H1 (cell line): ENCODE results near the gene MVD. TPM values are rescaled to one million over a fixed set of nuclear protein-coding genes. Genes with fewer than 3 reads are reported as not detected.

Source experiments
- CTCF ChIA-PET: fragments of 300-600 bp; sonication (Branson Sonifier 250); formaldehyde crosslinking; loops from one replicate; lab custom pipeline; 2021; ENCODE audit not compliant: partially characterized antibody; lab: Charles Lee
- POLR2A ChIA-PET: fragments of 300-600 bp; sonication (Branson Sonifier 250); formaldehyde crosslinking; loops from one replicate; lab custom pipeline; 2021; ENCODE audit warnings: inconsistent platforms; ENCODE audit not compliant: partially characterized antibody; lab: Charles Lee
- DNase-seq, 2 experiments: peaks; one replicate each; pipeline versions ENCODE4 v3.0.0 to v3.0.0-alpha.2; 2010 to 2022; ENCODE audit warnings: low spot score in 2 of 2, low read depth in 1 of 2, mixed read lengths in 1 of 2
- FAIRE-seq: peaks from 2 replicates; lab custom pipeline; 2011; peaks lifted over from hg19 to GRCh38; lab: Jason Lieb, UNC
- H2AFZ ChIP-seq: 2 replicates; pipeline ENCODE4 v1.8.1; 2012; ENCODE audit warnings: low read length, inconsistent platforms
- H2AK5ac ChIP-seq: 2 replicates; pipeline ENCODE4 v1.6.1; 2013; ENCODE audit warnings: low read depth, low read length
- H2BK120ac ChIP-seq: replicated peaks from 2 replicates; pipeline ENCODE3; 2013; ENCODE audit warnings: low read depth, low read length, inconsistent platforms
- H2BK12ac ChIP-seq: 2 replicates; pipeline ENCODE4 v1.6.1; 2013; ENCODE audit warnings: low read depth, low read length
- H2BK15ac ChIP-seq: 2 replicates; pipeline ENCODE4 v1.6.1; 2013; ENCODE audit warnings: low read length
- H2BK20ac ChIP-seq: 2 replicates; pipeline ENCODE4 v1.6.1; 2013; ENCODE audit warnings: low read length
- H2BK5ac ChIP-seq: 2 replicates; pipeline ENCODE4 v1.6.1; 2013; ENCODE audit warnings: low read depth, low read length
- H3K14ac ChIP-seq: 2 replicates; pipeline ENCODE4 v1.6.1; 2013; ENCODE audit warnings: inconsistent platforms; ENCODE audit not compliant: insufficient read length
- H3K18ac ChIP-seq: 2 replicates; pipeline ENCODE4 v1.6.1; 2013; ENCODE audit warnings: low read length; ENCODE audit errors: extremely low read depth
- H3K23ac ChIP-seq: 2 replicates; pipeline ENCODE4 v1.6.1; 2013; ENCODE audit warnings: inconsistent platforms; ENCODE audit not compliant: insufficient read length
- H3K23me2 ChIP-seq: 2 replicates; pipeline ENCODE4 v1.6.1; 2013; ENCODE audit warnings: low read depth, low read length
- H3K27ac ChIP-seq: 2 replicates; pipeline ENCODE4 v1.6.1; 2011; ENCODE audit warnings: low read depth, low read length, inconsistent platforms
- H3K27me3 ChIP-seq, 4 experiments: replicated peaks in 1 of 4; 1 replicate in 1 of 4; 2 replicates in 3 of 4; pipeline versions ENCODE4 v1.6.1 to v1.8.1; 2011 to 2013; ENCODE audit warnings: low read length in 3 of 4, mild to moderate bottlenecking in 3 of 4, inconsistent platforms in 2 of 4, mixed read lengths in 2 of 4, moderate library complexity in 1 of 4; ENCODE audit not compliant: control insufficient read depth in 3 of 4, insufficient read depth in 3 of 4; ENCODE audit errors: extremely low read depth in 1 of 4
- H3K36me3 ChIP-seq, 4 experiments: 2 replicates each; pipeline versions ENCODE4 v1.6.1 to v1.8.1; 2011 to 2013; ENCODE audit warnings: mild to moderate bottlenecking in 4 of 4, low read length in 3 of 4, moderate library complexity in 2 of 4, control low read depth in 1 of 4, inconsistent platforms in 1 of 4; ENCODE audit not compliant: insufficient read depth in 4 of 4, control insufficient read depth in 2 of 4
- H3K4ac ChIP-seq: replicated peaks from 2 replicates; pipeline ENCODE3; 2013; ENCODE audit warnings: low read length, low read depth, mixed read lengths, inconsistent platforms; ENCODE audit not compliant: insufficient read length
- H3K4me1 ChIP-seq, 4 experiments: replicated peaks in 1 of 4; 1 replicate in 1 of 4; 2 replicates in 3 of 4; pipeline versions ENCODE4 v1.6.1 to v1.8.1; 2011 to 2013; ENCODE audit warnings: low read length in 3 of 4, inconsistent platforms in 2 of 4, mixed read lengths in 1 of 4; ENCODE audit not compliant: insufficient read depth in 4 of 4, control insufficient read depth in 3 of 4
- H3K4me2 ChIP-seq, 2 experiments: 2 replicates each; pipeline versions ENCODE4 v1.6.1 to v1.8.1; 2011 to 2013; ENCODE audit warnings: low read depth in 2 of 2, low read length in 2 of 2, control low read depth in 1 of 2, inconsistent platforms in 1 of 2, mild to moderate bottlenecking in 1 of 2; ENCODE audit not compliant: insufficient read depth in 1 of 2
- H3K4me3 ChIP-seq, 4 experiments: fragments of 200-600, 300-600 bp in 1 of 4; sonication (generic), shearing (Covaris generic), sonication (Bioruptor Twin) in 1 of 4; 2 replicates each; pipeline versions ENCODE4 v1.5.1 to v1.8.1; 2011 to 2016; ENCODE audit warnings: low read length in 4 of 4, low read depth in 3 of 4, control low read depth in 2 of 4, inconsistent platforms in 2 of 4, mild to moderate bottlenecking in 2 of 4, mixed read lengths in 1 of 4, moderate library complexity in 1 of 4; ENCODE audit not compliant: insufficient read depth in 2 of 4; ENCODE audit errors: extremely low read depth in 1 of 4
- H3K56ac ChIP-seq: replicated peaks from 2 replicates; pipeline ENCODE3; 2013; ENCODE audit warnings: low read depth, mild to moderate bottlenecking, mixed read lengths, low read length, inconsistent platforms; ENCODE audit not compliant: insufficient read length
- H3K79me1 ChIP-seq: 2 replicates; pipeline ENCODE4 v1.6.1; 2013; ENCODE audit warnings: low read depth, low read length, control low read depth
- H3K79me2 ChIP-seq, 2 experiments: 2 replicates each; pipeline versions ENCODE4 v1.6.1 to v1.8.1; 2012 to 2013; ENCODE audit warnings: low read length in 2 of 2, mild to moderate bottlenecking in 2 of 2, inconsistent platforms in 1 of 2; ENCODE audit not compliant: insufficient read depth in 2 of 2, control insufficient read depth in 1 of 2
- H3K9ac ChIP-seq, 4 experiments: replicated peaks in 1 of 4; 1 replicate in 1 of 4; 2 replicates in 3 of 4; pipeline versions ENCODE4 v1.6.1 to v1.8.1; 2011 to 2013; ENCODE audit warnings: low read depth in 3 of 4, low read length in 3 of 4, control low read depth in 2 of 4, mild to moderate bottlenecking in 2 of 4, moderate library complexity in 2 of 4, inconsistent platforms in 1 of 4; ENCODE audit errors: extremely low read depth in 1 of 4
- H3K9me3 ChIP-seq, 2 experiments: 2 replicates each; pipeline versions ENCODE4 v1.6.1 to v1.8.1; 2012 to 2013; ENCODE audit warnings: mild to moderate bottlenecking in 2 of 2, moderate library complexity in 2 of 2, control low read depth in 1 of 2, inconsistent platforms in 1 of 2, low read depth in 1 of 2, low read length in 1 of 2, mixed read lengths in 1 of 2; ENCODE audit not compliant: insufficient read depth in 2 of 2
- H4K20me1 ChIP-seq, 2 experiments: replicated peaks in 1 of 2; 2 replicates each; pipeline versions ENCODE3 to v1.8.1; 2011 to 2013; ENCODE audit warnings: inconsistent platforms in 2 of 2, low read length in 2 of 2, mild to moderate bottlenecking in 1 of 2; ENCODE audit not compliant: insufficient read depth in 2 of 2, control insufficient read depth in 1 of 2
- H4K5ac ChIP-seq: 2 replicates; pipeline ENCODE4 v1.6.1; 2013; ENCODE audit warnings: low read length, low read depth, mixed read lengths, inconsistent platforms; ENCODE audit not compliant: insufficient read length
- H4K8ac ChIP-seq: 2 replicates; pipeline ENCODE4 v1.8.0; 2013; ENCODE audit warnings: mild to moderate bottlenecking, moderate library complexity, low read length, inconsistent platforms; ENCODE audit not compliant: insufficient read depth; ENCODE audit errors: extremely low read depth
- H4K91ac ChIP-seq: replicated peaks from 2 replicates; pipeline ENCODE3; 2013; ENCODE audit warnings: low read length, mixed read lengths, inconsistent platforms; ENCODE audit not compliant: insufficient read length
- ASH2L ChIP-seq: fragments of 200-600, 300-600 bp; sonication (generic); IDR thresholded peaks from one replicate; pipeline ENCODE4 v1.7.1; 2017; ENCODE audit warnings: low read length
- GABPA ChIP-seq: IDR thresholded peaks from 2 replicates; pipeline ENCODE4 v1.6.1; 2011; ENCODE audit warnings: mild to moderate bottlenecking, low read length, moderate library complexity, borderline replicate concordance; ENCODE audit not compliant: insufficient read depth
- JUN ChIP-seq: IDR thresholded peaks from 2 replicates; pipeline ENCODE4 v1.6.1; 2011; ENCODE audit warnings: low read depth, mild to moderate bottlenecking, improper control_type of control experiment, low read length
- KDM4A ChIP-seq: IDR thresholded peaks from one replicate; pipeline ENCODE4 v1.7.1; 2012; ENCODE audit warnings: low read depth, mild to moderate bottlenecking, moderate library complexity, low read length, inconsistent platforms; ENCODE audit not compliant: severe bottlenecking
- KDM5A ChIP-seq: fragments of 200-600 bp; IDR thresholded peaks from 2 replicates; pipeline ENCODE4 v1.7.1; 2012; ENCODE audit warnings: mild to moderate bottlenecking, low read length, inconsistent platforms, mixed read lengths
- SIRT6 ChIP-seq: IDR thresholded peaks from one replicate; pipeline ENCODE4 v1.7.1; 2012; ENCODE audit warnings: low read length, inconsistent platforms
- TAF1 ChIP-seq: IDR thresholded peaks from 2 replicates; pipeline ENCODE4 v1.6.1; 2011; ENCODE audit warnings: mild to moderate bottlenecking, low read depth, low read length
- WGBS, 2 experiments: shearing (Covaris generic) in 1 of 2; methylation state at CpG; one replicate each; pipeline versions ENCODE4 v1.1.6 to v1.1.7; 2013 to 2015; ENCODE audit warnings: low lambda C conversion rate in 2 of 2, mixed read lengths in 2 of 2, inconsistent platforms in 1 of 2, low coverage in 1 of 2, missing lambda C conversion rate in 1 of 2; ENCODE audit not compliant: insufficient replicate concordance in 2 of 2, insufficient coverage in 1 of 2, insufficient read length in 1 of 2; ENCODE audit errors: extremely low coverage in 1 of 2, missing lambda C conversion rate in 1 of 2; 5-methylcytosine and 5-hydroxymethylcytosine counted together
- polyA plus RNA-seq, 7 experiments: library from polyadenylated mRNA; depleted of rRNA in 3 of 7; stranded (reverse) in 5 of 7; unstranded in 2 of 7; fragments of >200 nt in 5 of 7; fragments of 200-250 nt in 2 of 7; gene quantifications; 1 replicate in 5 of 7; 2 replicates in 1 of 7; 4 replicates in 1 of 7; pipeline versions ENCODE4 v1.2.1 to v1.2.3, GENCODE V29; 2011 to 2013; ENCODE audit warnings: missing spikeins in 2 of 7, mixed read lengths in 2 of 7
- total RNA-seq: library from RNA; stranded (reverse); fragmentation: NEBNext Ultra II Directional; extraction: Animal tissue kit (Norgen Biotek cat#: 25700); gene quantifications from 2 replicates; pipeline ENCODE4 v1.2.1, GENCODE V29; 2021

MVD gene
- total and polyA plus RNA-seq, 2 of the 8 experiments (the other 6 are each of a cell fraction or from before 2014, with no cell fraction given), result 47.2 to 77.3 TPM

GRCh38 chr16:88686062-88686438 is 23.2 kb upstream of the MVD start:
- WGBS, 2 experiments, result 4% methylated on average over 14 of the region's 25 CpGs; no CpG with 5 or more reads in 1 of the 2 experiments
- no peaks in the 10 kb centered on the region for H3K36me3 ChIP-seq
- POLR2A ChIA-PET, result interaction anchor here (0.6 to 2.3 kb wide), 5 partner anchors 14 to 177 kb away, joined by 3 to 6 read pairs (median 4); partner anchors contain the start of gene MVD
- no peak overlapping the region for H4K91ac ChIP-seq
- peak overlapping the region in 1 of 4 experiments; percentile 41; a peak in 1 of 7 replicates for H3K9ac ChIP-seq
- peak overlapping the region; percentile 69 to 95 for H3K4me2 ChIP-seq
- no peak overlapping the region for H4K5ac ChIP-seq
- H3K14ac ChIP-seq, result no peak overlapping the region
- CTCF ChIA-PET, result interaction anchor here (0.8 to 5.7 kb wide), 6 partner anchors 13 to 123 kb away, joined by 3 to 87 read pairs (median 5); no protein-coding TSS in a partner anchor
- peak overlapping the region; percentile 28 for H4K8ac ChIP-seq
- H2BK120ac ChIP-seq, result no peak overlapping the region
- no peak for FAIRE-seq
- peak overlapping the region; percentile 78 for H3K18ac ChIP-seq
- peak; percentile 50 for TF ChIP-seq ASH2L
- TF ChIP-seq JUN, result no peak
- peak; percentile 50; the same call in 1 of the 2 replicates for TF ChIP-seq GABPA
- TF ChIP-seq TAF1, result 0 out of 2 replicates have a peak, but pooled peaks have one; percentile 7
- TF ChIP-seq SIRT6, result no peak
- peak; percentile 65 for TF ChIP-seq KDM4A
- TF ChIP-seq KDM5A, result no peak
- TF ChIP-seq, all 59 proteins: peak for 4
- Histone ChIP-seq H2BK15ac (no peak overlapping the region), H3K4ac (no peak overlapping the region), H2BK12ac (no peak overlapping the region), H3K9me3 (no peaks in the 10 kb centered on the region), H2AFZ (no peak overlapping the region), H3K23ac (no peak overlapping the region), H3K4me1 (peaks cover 0 to 8% (median 6%) of the 10 kb centered on the region in 4 experiments; a peak in 6 of 7 replicates), H4K20me1 (peaks cover 0 to 3% of the 10 kb centered on the region in 2 experiments), H3K27ac (no peak overlapping the region), H3K79me2 (no peaks in the 10 kb centered on the region), H3K23me2 (peaks cover 13% of the 10 kb centered on the region; the same call in 1 of the 2 replicates), H2AK5ac (no peak overlapping the region), H3K27me3 (peaks cover 0 to 12% (median 9%) of the 10 kb centered on the region in 4 experiments; a peak in 3 of 7 replicates), H2BK20ac (no peak overlapping the region), H3K56ac (no peak overlapping the region), H3K79me1 (no peaks in the 10 kb centered on the region), H2BK5ac (0 out of 2 replicates have a peak overlapping the region, but pooled peaks have one; percentile 35), H3K4me3 (peak overlapping the region; percentile 61 to 77 (median 69))
- no peak for DNase-seq
